OCI-LY3 (cell line): Measurements from ENCODE around the gene ZNF780B.

Source experiments
- H2AFZ ChIP-seq: fragments of 200-600, 300-600 bp; shearing (Covaris generic); 2 replicates; pipeline ENCODE4 v1.6.0; 2014; ENCODE audit warnings: antibody characterized with exemption, low read depth, low read length
- H3K27ac ChIP-seq: fragments of 200-600, 300-600 bp; sonication (generic); 2 replicates; pipeline ENCODE4 v1.5.1; 2014; ENCODE audit warnings: mild to moderate bottlenecking, low read length, moderate library complexity, mixed read lengths
- H3K27me3 ChIP-seq: fragments of 200-600, 300-600 bp; sonication (generic); 2 replicates; pipeline ENCODE4 v1.6.1; 2014; ENCODE audit warnings: low read depth, low read length, mixed read lengths
- H3K36me3 ChIP-seq: fragments of 200-600, 300-600 bp; sonication (generic); replicated peaks from 2 replicates; pipeline ENCODE3; 2014; ENCODE audit warnings: low read depth, low read length, mixed read lengths
- H3K4me1 ChIP-seq: fragments of 300-600, 200-600 bp; sonication (generic); 2 replicates; pipeline ENCODE4 v1.6.1; 2014; ENCODE audit warnings: low read length, mixed read lengths
- H3K4me2 ChIP-seq: fragments of 200-600, 300-600 bp; sonication (generic); 2 replicates; pipeline ENCODE4 v1.6.1; 2014; ENCODE audit warnings: low read length, mixed read lengths
- H3K4me3 ChIP-seq: fragments of 300-600, 200-600 bp; sonication (generic); 2 replicates; pipeline ENCODE4 v1.5.1; 2014; ENCODE audit warnings: antibody characterized with exemption, mild to moderate bottlenecking, low read length, moderate library complexity
- H3K79me2 ChIP-seq: fragments of 300-600, 200-600 bp; shearing (Covaris generic); 2 replicates; pipeline ENCODE4 v1.6.1; 2014; ENCODE audit warnings: mild to moderate bottlenecking, low read length, mixed read lengths
- H3K9ac ChIP-seq: fragments of 300-600, 200-600 bp; shearing (Covaris generic); 2 replicates; pipeline ENCODE4 v1.6.0; 2014; ENCODE audit warnings: mild to moderate bottlenecking, low read length, moderate library complexity
- H3K9me3 ChIP-seq: fragments of 200-600, 300-600 bp; shearing (Covaris generic); 2 replicates; pipeline ENCODE4 v1.6.1; 2014; ENCODE audit warnings: low read length, mixed read lengths; ENCODE audit not compliant: insufficient read depth
- H4K20me1 ChIP-seq: fragments of 200-600, 300-600 bp; sonication (generic); 2 replicates; pipeline ENCODE4 v1.6.1; 2016; ENCODE audit warnings: low read length, mixed read lengths; ENCODE audit not compliant: insufficient read depth
- CTCF ChIP-seq: fragments of 200-600, 300-600 bp; sonication (generic); IDR thresholded peaks from 2 replicates; pipeline ENCODE4 v1.5.1; 2014; ENCODE audit warnings: antibody characterized with exemption, low read length, low read depth
- EZH2phosphoT487 ChIP-seq: fragments of 200-600 bp; shearing (Covaris generic); IDR thresholded peaks from 2 replicates; pipeline ENCODE4 v1.6.1; 2018; ENCODE audit warnings: antibody characterized with exemption, mixed run types, low read depth

Gene ZNF780B

GRCh38 chr19:39983695-39984300 lies 72.2 kb downstream of the ZNF780B start:
- H3K4me1 ChIP-seq, result no peaks in the 10 kb centered on the region
- H3K9me3 ChIP-seq, result no peaks in the 10 kb centered on the region; the same call in 1 of the 2 replicates
- TF ChIP-seq CTCF (no peak), EZH2phosphoT487 (no peak)
- H4K20me1 ChIP-seq, result no peaks in the 10 kb centered on the region
- peaks cover 48% of the 10 kb centered on the region for H3K36me3 ChIP-seq
- H3K4me2 ChIP-seq, result no peak overlapping the region
- no peak overlapping the region for H3K9ac ChIP-seq
- no peak overlapping the region for H3K27ac ChIP-seq
- no peak overlapping the region for H2AFZ ChIP-seq
- H3K27me3 ChIP-seq, result no peaks in the 10 kb centered on the region
- peaks cover 57% of the 10 kb centered on the region for H3K79me2 ChIP-seq
- H3K4me3 ChIP-seq, result no peak overlapping the region

GRCh38 chr19:39982883-39983282 lies 73.1 kb downstream of the ZNF780B start:
- H3K4me3 ChIP-seq, result no peak overlapping the region
- H3K4me2 ChIP-seq, result no peak overlapping the region
- no peak overlapping the region for H2AFZ ChIP-seq
- TF ChIP-seq EZH2phosphoT487 (no peak), CTCF (no peak)
- no peak overlapping the region for H3K27ac ChIP-seq
- no peaks in the 10 kb centered on the region; the same call in 1 of the 2 replicates for H3K9me3 ChIP-seq
- no peak overlapping the region for H3K9ac ChIP-seq
- H3K4me1 ChIP-seq, result no peaks in the 10 kb centered on the region
- peaks cover 55% of the 10 kb centered on the region for H3K36me3 ChIP-seq
- H4K20me1 ChIP-seq, result no peaks in the 10 kb centered on the region
- no peaks in the 10 kb centered on the region for H3K27me3 ChIP-seq
- peaks cover 49% of the 10 kb centered on the region for H3K79me2 ChIP-seq
